T-helper 1 cell treated with Interleukin-12 subunit alpha and Interleukin-12 subunit beta and Interleukin-4 antibody, amounts not matched to agents 30 ng/mL and 1 ng/mL, for 36 hours (primary cell): ENCODE results near the gene BCAR3. TPM values are rescaled to one million over a fixed set of nuclear protein-coding genes. Genes with fewer than 3 reads are reported as not detected.

Experiments
- intact Hi-C: fragments of 100-400 bp; cut with micrococcal nuclease; formaldehyde crosslinking; loops from one replicate; pipeline ENCODE4 v1.15.1; 2024
- total RNA-seq: library from RNA; stranded (reverse); gene quantifications from 2 replicates; pipeline ENCODE4 v1.2.3, GENCODE V29; 2022

BCAR3 gene
- total RNA-seq, 1 donor from 2014 or later: 0.39 TPM

DNA sequence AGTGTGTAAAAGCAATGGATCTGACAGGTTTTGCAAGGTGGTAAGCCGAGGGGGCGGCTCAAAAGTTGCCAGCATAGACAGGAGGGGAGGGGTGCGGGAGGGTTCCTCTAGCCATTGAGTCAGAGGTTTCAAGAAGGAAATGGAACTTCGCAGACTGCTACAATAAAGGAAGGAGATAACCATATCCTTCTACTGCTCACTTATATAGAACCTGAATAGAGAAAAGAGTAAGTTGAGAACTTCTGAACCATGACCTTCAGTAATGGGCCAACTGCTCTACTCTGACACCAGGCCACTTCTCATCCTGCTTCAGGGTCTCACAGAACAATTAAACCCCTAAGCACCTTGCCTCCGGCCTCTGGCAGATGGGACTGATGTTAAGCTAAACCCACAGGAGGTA is 26.3 kb upstream of the BCAR3 start:
- intact Hi-C loops: loop anchor here (2.0 kb wide), 1 partner anchor 15 kb away; no protein-coding TSS in a partner anchor

DNA sequence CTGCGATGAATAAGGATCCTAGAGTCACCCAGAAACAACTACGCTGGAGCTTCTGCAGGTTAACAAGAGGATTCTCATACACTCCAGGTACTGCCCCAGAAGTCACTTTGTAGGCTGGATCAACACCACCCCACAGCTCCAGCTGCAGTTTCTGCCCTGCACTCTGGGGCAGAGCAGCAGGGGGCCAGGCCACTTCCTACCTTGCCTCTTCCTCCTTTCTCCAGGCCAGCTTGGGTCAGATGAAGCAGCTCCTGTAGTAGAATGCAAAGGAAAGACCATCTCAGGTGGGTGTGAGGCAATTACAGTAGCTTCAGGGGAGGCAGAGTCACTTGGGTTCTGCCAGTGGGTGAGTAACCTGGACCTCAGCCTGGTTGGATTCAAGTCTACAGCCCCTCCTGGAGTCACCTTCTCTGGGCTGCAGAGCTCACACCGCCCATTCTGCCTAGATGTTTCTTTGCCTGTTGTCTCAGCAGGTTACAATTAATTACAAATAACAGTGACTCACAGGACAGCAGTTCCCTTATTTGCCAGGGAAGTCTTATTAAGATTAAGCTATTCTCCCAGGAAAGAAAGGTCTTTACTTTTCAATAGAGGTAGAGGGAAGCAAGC is 24.4 kb upstream of the BCAR3 start:
- intact Hi-C loops: no loop called here

DNA sequence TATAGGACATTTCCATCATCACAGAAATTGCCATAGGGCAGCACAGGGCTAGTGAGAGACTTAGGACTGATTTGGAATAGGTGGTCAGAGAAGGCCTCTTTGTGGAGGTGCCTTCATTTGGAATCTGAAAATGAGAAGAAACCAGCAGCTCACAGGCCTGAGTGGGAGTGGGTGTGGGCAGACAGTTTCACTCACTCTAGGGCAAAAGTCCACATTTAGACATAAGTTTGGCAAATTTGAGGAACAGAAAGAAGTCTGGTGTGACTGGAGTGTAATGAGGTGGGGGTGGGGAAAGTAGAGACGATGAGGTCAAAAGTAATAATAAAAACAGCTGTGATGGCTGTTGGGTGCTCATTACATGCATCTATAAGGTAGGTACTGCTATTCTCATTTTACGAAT is 22.4 kb upstream of the BCAR3 start:
- intact Hi-C loops: no loop called here

DNA sequence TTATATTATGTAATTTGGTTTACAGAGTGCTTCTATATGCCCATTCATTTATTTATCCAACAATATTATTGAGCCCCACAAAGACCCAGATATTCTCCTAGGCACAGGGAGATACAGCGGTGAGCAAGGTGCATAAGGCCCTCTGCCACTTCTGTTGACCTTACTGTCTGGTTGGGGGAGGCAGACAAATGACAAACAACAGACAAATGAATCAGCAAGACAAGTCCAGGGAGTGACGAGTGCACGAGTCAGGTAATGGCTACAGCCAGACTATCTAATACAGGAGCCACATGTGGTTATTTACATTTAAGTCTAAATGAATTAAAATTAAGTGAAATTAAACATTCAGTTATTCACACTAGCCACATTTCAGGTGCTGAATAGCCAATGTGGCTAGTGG is 22.0 kb upstream of the BCAR3 start:
- intact Hi-C loops: no loop called here

DNA sequence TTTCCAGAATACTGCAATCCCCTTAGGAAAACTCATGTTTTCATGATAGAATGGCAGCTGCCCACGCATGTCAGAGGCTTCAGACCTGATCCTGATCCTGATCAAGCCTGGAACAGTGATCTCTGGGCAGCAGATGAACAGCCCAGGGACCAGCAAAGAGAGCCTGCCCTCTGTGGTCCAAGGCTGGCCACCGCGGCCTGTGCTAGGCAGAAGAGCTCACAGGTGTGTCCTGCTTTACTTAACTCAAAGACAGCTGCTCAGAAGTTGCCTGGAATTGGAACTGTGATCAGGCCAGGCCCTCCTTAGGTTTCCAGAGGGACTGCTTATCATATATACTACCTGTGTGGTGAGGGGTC is 21.2 kb upstream of the BCAR3 start:
- intact Hi-C loops: no loop called here

DNA sequence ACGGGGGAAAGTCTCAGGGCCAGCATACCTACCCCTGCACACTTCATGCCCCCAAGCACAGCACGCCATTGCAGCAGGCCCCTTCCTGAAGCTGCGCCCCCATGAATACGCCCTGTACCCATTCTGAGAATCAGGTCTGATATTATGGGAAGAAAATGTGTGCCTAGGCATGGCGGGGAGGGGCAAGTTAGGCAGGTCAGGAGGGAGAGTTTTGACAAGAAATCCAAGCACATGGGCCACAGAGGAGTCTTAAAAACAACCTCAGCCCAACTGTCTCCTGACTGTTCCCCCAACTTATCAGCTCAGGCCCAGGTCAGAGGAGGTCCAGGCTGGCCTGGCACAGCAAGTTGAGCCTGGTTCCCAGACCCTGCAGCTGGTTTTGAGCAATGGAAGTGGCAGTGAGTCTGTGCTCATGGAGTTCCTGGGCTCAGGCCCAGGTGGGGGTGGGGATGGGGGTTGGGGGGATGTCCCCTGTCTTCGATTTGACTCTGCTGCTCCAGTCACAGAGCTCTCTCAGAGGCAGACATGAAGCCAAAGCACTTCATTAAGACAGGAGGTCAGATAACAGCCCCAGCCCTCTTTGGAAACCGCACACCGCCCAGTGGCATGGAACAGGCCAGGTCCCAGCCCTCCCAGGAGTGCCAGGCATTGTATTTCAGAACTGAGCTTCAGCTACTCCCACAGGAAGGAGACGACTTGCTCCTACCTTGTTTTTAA is 20.6 kb upstream of the BCAR3 start:
- intact Hi-C loops: no loop called here

DNA sequence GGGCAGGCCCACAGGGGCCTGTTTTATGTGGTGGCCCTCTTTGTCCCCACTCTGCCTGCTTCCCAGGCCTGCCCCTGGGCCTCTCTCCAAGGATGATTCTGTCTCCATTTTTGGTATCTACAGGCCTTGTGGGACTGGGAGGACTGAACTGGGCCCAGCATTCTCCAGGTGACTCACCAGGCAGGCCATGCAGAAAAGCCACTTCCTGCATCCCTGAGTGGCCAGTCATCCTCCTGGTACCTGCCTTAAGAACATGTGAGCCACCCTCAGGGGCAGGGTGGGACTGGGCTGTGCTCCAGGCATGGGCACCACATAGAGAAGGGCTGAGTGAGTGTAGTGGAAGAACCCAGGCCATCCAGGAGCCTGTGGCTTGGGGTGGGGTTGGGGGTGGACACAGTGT is 20.0 kb upstream of the BCAR3 start:
- intact Hi-C loops: no loop called here

DNA sequence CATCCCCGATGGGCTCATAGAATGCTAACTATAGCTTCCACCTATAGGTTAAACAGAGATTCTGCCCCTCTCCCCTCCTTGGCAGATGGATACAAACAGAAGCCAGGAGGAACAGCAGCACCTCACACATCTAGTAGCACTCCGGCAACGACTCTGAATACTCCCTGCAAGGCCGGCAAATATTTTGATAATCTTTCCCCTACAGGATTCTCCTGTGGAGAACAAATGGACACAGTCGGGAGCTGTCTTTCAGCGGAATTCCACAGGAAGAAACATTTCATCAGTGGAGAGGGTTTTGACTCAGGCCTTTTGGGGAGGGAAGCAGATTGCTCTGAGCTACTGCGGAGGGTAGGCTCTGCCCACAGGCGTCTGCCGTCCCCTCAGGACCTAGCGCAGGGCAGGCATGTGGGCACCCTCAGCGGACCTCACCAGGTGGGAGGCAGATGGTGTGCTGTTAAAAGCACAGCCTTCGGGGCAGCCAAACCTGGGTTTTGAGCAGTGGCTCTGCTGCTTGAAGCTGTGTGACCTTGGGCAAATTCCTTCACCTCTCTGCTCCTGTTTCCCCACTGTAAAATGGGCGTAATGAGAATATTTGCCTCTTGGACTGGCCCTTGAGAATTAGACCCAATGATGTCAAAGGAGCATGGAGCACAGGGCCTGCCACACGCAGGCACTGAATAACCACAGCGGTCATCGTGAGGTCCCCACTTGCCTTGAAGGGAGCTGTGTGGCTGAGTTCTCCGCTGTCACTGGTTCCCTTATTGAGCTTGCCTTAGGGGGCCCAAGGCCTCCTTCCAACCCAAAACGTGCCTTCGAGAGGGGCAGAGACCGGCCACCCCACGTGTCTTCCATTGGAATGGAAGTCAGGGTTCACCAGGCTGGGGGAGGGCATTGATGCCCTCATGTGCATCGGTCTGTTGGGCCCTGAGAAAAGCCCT is 19.2 kb upstream of the BCAR3 start:
- intact Hi-C loops: no loop called here

DNA sequence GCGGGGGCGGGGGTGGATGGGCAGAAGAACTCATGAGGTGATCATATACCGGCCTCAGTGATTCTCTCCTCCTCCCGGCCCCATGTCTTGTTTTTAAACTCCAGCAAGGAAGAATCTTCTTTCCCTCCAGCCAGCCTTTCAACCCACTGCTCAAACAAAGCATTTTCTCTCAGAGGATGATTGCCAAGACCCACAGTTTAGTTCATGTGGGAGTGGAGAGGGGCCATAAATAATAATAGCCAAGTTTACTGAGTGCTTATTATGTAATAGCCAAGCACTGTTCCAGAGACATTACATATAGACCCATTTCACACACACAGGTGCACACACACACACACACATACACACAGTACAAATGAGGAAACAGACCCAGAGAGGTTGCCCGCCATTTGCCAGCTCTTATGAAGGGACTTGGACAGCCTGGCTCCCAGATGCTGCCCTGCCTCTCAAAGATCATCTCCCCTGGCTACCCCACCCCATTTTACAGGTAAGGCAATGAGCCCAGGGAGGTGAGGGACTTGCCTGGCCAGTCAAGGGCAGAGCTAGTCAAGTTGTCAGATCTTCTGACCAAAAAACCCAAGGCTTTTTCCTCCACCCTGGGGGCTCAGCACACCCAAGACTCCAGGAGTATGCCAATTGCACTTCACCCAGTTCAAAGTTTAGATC is 18.0 kb upstream of the BCAR3 start:
- intact Hi-C loops: loop anchor here (10.0 kb wide), 1 partner anchor 525 kb away; no protein-coding TSS in a partner anchor

DNA sequence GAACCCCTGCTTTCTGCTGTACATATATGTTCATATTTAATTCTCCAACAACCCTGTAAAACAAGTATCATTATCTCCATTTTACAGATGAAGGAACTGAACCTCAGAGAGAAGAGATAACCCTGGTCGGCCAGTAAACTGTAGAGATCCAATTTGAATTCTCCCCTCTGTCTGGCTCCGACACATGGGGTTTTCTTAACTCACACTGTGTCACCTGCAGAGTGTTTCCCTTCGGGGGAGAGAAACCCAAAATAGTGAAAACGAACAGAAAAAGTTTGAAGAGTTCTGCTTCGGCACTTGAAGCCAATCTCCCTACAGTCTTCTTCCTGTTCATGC is 17.4 kb upstream of the BCAR3 start:
- intact Hi-C loops: loop anchor here (10.0 kb wide), 1 partner anchor 524 kb away; no protein-coding TSS in a partner anchor

DNA sequence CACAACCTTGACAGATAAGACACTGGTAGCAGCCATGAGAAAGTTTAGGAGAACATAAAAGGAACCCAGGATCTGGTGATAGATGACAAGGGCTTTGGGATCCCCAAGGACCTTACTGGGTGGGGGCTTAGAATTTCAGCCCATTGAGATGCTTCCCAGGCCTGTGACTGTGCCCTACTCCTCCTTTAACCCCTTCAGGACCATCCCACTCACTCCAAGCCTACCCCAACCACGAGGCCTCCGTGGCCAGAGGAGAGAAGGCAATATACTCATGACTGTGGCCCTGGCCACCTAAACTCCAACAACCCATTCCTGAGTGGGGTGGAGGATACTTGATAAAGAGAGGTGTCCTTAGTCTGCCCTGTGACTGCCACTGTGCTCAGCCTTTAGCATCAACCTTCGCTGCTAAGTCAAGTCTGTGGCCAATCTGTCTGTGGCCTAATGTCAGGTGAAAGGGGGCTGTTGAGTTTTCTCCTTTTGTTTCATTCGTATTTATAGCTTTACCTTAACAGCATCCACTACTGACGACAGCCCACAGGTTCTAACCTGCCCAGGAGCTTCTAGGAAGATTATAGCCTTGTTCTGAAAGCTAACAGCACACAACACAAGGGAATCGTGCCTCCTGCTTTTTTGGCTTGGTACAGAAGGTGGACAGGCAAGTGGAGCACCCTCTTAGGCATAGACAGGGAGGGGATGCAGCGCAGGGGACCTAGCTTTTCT is 16.9 kb upstream of the BCAR3 start:
- intact Hi-C loops: loop anchor here (10.0 kb wide), 1 partner anchor 524 kb away; no protein-coding TSS in a partner anchor

DNA sequence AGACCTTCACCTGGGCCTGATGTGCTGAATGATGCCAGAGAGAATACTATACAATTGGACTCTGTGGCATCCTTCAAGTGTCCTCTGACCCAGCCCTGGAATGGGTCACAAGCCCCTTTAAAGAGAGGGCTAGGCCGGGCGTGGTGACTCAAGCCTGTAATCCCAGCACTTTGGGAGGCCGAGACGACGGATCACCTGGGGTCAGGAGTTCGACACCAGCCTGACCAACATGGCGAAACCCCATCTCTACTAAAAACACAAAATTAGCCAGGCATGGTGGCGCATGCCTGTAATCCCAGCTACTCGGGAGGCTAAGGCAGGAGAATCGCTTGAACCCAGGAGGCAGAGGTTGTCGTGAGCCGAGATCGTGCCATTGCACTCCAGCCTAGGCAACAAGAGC is 15.9 kb upstream of the BCAR3 start:
- intact Hi-C loops: loop anchor here (10.0 kb wide), 1 partner anchor 523 kb away; no protein-coding TSS in a partner anchor

DNA sequence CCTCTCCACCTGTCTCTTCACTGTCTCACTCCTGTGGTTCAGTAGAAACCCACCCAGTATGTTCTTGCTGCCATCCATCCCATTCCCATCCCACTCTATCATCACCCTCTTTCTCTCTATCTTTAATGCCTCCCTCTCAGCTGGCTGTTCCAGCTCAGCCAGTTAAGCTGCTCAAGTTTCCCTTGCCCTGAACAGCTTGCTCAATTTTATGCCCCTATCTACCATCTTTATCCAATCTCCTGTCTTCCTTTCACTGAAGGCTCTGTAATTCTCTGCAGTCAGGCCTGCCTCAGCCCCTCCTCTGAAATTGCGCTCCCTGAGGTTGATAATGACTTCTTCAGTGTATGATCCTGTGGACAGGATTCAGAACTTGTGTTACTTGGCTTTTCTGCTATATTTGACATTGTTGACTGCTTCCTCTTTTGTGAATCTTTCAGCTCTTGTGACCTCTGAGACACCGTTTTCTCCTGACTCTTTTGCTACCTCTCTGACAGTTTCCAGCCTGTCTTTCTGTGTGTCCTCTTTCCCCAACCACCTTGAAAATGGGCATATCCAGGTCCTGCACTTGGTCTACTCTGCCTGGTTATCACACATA is 13.9 kb upstream of the BCAR3 start:
- intact Hi-C loops: loop anchor here (10.0 kb wide), 1 partner anchor 521 kb away; no protein-coding TSS in a partner anchor

DNA sequence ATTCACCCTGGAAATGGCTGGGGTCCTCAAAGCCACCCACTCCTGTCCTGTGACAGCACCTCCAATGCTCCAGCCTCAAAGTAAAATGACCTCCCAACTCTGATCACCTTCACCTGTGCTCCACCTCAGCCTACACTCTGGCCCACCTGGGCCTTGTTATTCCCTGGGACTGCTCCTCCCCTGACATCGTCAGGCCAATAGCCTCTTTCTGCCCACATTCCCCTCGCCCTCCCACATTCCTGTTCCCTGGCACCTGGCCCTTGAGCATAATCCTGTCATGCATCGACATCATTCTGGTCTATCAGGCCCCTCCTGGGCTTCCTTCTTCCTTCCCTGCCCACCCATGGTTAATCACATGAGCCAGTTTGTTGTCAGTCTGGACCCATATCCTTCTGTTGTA is 13.2 kb upstream of the BCAR3 start:
- intact Hi-C loops: loop anchor here (5.0 to 10.0 kb wide), 2 partner anchors 62 to 520 kb away; no protein-coding TSS in a partner anchor

DNA sequence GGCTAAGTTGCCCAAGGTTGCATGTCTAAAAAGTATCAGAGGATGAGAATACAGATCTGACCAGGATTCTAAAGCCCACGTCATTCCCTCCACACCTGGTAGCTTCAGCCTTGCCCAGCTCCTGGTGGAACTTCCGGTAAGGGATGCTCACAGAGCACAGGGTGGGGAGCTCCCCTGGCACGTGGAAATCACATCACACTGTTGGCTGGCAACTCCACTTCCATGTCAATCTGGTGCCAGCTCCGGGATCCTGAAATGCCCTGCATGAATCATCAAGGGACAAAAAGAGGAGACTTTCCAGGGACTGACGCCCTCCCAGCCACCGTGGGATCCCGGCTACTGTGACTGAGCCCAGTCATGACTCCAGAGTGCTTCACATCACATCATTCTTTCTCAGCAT is 12.4 kb upstream of the BCAR3 start:
- intact Hi-C loops: loop anchor here (5.0 to 10.0 kb wide), 2 partner anchors 63 to 519 kb away; no protein-coding TSS in a partner anchor

DNA sequence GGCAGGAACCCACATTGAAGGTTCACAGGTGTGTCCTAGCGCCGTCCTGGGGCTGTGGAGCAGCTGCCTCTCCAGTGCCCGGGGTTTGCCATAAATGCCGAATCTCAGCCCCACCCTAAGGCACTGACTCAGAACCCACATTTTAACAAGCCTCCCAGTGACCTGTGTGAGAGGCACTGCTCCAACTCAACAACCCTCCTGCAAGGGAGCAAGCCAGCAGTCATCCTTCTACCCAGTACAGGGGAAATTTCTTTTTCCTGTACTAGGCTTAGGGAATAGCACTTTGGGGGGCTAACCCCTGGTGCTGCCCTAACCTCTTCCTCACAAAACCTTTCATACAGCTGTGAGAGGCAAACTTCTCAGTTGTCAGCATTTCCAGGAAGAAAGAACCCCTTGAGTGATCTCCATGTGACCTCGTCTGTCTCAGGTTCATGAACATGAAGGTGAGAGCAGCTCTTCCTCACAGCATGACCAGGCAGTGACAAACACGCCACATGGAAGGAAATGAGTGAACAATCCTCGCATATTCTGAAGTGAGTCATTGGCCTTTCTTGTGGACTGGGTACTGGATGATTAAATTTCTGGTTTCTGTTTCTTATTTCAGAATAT is 11.4 kb upstream of the BCAR3 start:
- intact Hi-C loops: loop anchor here (1.0 to 10.0 kb wide), 6 partner anchors 9 to 518 kb away; no protein-coding TSS in a partner anchor

DNA sequence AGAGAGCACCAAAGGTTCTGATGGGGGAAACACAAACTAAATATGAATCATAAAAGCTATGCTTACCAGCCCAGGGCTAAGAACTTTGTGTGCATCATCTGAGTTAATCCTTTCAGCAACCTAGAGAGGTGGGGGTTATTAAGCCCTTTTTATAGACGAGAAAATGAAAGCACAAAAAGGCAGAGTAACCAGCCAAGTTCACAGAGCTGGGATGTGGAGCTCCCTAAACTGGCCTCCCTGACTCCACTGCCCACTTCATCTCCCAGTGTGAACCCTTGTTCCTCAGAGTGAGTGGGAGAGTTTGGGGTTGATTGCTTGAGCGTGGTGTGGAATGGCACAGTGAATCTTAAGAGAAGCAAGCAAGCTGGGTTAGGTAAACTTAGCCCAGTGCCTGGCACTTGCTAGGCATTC is 10.8 kb upstream of the BCAR3 start:
- intact Hi-C loops: loop anchor here (2.0 to 10.0 kb wide), 3 partner anchors 16 to 518 kb away; no protein-coding TSS in a partner anchor

DNA sequence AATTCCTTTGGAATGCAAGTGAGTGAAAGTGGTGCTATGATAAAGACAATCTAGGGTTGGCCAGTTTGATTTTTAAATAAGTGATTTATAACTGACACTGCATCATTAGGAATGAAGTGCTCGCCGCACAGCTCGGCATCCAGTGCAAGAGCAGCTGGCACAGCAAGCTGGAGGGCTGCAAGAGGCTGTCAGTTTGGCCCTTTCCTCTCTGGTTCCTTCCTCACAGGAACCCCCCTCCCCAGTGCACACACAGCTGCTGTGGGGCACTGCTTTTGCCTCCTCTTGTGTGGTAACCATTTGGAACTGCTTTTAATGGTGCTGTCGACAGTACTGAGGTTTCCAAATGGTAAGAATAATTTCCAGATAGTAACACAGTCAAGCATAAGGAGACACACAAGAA is 10.4 kb upstream of the BCAR3 start:
- intact Hi-C loops: loop anchor here (2.0 to 10.0 kb wide), 3 partner anchors 17 to 517 kb away; no protein-coding TSS in a partner anchor
